GM21390 (cell line): ENCODE data around the gene UBE2J2.

Experiments
- ATAC-seq: cut with Tn5 transposase; IDR thresholded peaks from one replicate; pipeline ENCODE4 v1.9.1; 2021; ENCODE audit not compliant: unreplicated experiment

The UBE2J2 gene

GRCh38 chr1:1215080-1215676 is 58.5 kb downstream of the UBE2J2 start:
- ATAC-seq, result no peak

DNA sequence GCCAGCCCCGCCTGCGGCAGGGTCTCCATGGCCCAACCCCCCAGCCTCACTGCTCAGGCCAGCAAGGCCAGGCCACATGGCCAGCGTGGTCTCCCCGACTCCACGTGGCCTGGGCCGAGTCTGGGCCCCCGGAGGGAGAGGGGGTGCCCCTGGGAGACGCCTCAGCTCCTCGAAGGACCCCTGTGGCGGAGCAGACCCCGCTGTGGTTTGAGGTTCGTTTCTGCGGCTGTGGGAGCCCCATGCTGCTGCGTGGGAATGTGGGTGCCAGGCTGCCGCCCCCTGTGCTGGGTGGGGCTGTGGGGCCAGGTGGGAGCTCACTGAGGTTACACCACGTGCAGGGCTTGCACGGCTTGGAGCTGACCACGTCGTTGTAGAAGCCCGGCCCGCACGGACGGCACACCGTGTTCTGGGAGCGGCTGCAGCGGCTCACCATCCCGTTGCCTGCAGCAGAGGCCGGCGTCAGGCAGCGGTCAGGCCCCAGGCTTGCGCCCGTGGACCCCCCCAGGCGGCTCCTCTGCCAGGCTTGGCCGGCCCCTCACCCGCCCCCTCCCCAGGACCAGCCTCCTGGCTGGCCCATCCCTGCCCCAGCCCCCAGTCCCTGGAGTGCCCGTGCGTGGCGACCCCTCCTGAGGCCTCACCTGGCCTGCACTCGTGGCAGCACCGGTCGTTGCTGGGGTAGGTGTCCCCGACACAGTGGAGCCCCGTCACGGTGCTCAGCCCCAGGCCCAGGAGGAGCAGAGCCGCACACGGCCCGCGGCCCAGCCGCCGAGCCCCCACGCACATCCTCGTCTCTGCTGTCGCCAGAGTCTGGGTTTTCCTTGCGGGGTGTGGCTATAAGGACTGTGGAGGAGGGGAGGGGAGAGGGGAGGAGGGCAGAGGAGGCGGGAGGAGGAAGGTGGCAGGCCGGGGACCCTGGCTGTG is 60.0 kb downstream of the UBE2J2 start, which contains the start of gene TNFRSF4:
TNFRSF4 (minus strand) TSS at position 809 of the 921 bp plus-strand sequence; CDS start at position 783, 26 bp downstream.
- ATAC-seq, result no peak

- no peak for ATAC-seq
Measured at GRCh38 chr1:1212780-1213344, 60.8 kb downstream of the UBE2J2 start.

GRCh38 chr1:1211541-1212441 is 61.9 kb downstream of the UBE2J2 start:
- ATAC-seq, result no peak

- no peak for ATAC-seq
Measured at GRCh38 chr1:1210726-1211540, 62.7 kb downstream of the UBE2J2 start.

DNA sequence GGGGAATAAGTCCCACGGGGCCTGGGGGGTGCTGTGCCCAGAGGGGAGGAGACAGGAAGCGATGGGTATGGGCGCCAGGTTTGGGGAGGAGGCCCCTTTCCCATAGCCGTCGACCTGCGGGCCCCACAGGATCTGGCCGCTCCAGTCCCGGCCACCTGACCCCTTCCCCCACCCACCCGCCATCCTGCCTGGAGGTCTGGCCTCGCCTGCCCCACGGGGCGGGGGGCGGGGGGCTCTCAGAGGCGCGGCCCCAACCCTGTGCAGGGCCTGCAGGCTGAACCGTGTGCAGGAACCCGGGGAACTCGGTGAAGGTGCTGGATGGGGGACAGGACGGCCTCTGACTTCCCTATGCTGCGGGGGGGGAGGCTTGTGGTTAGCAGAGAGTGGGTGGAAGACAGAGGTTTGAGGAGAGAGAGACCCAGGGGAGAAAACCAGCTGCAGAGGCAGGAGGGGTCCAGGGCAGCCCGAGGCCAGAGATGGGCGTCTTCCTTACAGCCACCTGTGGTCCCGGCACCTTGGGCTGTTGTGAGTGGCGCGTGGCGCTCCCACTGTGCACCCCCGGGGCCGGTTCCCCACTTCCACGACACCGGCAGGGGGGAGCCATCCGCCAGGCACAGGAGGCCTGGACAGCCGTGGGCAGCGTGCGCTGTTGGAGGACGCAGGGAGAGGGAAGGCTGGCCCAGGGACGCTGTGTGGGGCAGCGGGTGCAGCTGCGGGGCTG is 64.8 kb downstream of the UBE2J2 start:
- no peak for ATAC-seq

- ATAC-seq, result no peak
Measured at GRCh38 chr1:1207571-1207892, 66.1 kb downstream of the UBE2J2 start.

- no peak for ATAC-seq
Measured at GRCh38 chr1:1206966-1207531, 66.6 kb downstream of the UBE2J2 start.

- ATAC-seq, result no peak
Measured at GRCh38 chr1:1206376-1206965, 67.2 kb downstream of the UBE2J2 start, which contains the start of gene TNFRSF18. TSS of gene TNFRSF18 (minus strand) at chr1:1206592. CDS start at chr1:1206571, 21 bp downstream.

- no peak for ATAC-seq
Measured at GRCh38 chr1:1205769-1206375, 67.8 kb downstream of the UBE2J2 start.

- ATAC-seq, result no peak
Measured at GRCh38 chr1:1204998-1205768, 68.5 kb downstream of the UBE2J2 start.

DNA sequence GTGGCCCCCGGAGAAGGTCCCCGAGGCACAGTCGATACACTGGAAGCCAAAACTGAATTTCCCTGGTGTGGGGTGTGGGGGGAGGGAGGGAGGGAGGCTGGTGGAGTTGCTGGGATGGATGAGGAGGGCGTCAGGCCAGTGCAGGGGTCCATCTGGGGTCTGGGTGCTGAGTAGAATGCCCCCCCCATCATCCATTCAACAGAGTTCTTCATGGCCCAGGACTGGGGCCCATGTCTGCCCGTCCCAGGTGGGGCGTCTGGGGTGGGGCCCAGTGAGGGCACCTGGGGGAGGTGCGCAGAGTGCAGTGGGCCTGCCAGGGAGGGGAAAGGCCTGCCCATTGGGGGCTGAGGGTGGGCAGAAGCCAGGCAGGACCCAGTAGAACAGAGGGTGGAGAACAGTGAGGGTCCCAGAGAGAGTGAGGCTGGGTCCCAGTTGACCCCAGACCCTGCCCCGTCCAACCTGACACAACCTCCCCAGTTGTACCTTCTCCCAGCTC is 69.2 kb downstream of the UBE2J2 start:
- ATAC-seq, result no peak
